ENCODE data around the gene CAPN5.

DNA sequence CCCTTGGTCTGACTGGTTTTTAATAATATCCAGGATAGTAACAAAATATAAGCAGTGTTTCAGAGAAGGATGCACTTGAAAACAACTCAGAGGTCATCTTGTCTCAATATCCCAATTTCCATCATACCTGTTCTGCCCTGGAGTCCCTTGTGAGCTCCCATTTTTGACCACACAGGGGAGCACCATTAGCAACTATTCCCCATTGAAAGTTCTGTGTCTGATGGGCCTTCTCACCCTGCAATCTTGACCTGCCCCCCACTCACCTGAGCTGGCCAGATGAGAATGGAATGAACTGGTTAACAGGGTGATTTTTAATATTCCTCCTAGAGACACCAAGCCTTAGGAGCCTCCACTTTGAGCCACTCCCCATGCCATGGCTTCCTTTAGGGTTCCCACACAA, 3.8 kb upstream of the CAPN5 start:
- TF ChIP-seq, protein P1, sequence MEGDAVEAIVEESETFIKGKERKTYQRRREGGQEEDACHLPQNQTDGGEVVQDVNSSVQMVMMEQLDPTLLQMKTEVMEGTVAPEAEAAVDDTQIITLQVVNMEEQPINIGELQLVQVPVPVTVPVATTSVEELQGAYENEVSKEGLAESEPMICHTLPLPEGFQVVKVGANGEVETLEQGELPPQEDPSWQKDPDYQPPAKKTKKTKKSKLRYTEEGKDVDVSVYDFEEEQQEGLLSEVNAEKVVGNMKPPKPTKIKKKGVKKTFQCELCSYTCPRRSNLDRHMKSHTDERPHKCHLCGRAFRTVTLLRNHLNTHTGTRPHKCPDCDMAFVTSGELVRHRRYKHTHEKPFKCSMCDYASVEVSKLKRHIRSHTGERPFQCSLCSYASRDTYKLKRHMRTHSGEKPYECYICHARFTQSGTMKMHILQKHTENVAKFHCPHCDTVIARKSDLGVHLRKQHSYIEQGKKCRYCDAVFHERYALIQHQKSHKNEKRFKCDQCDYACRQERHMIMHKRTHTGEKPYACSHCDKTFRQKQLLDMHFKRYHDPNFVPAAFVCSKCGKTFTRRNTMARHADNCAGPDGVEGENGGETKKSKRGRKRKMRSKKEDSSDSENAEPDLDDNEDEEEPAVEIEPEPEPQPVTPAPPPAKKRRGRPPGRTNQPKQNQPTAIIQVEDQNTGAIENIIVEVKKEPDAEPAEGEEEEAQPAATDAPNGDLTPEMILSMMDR (conservative IDR thresholded peaks at IDR 0.05; ENCODE audit: low read length), result peak; percentile 58
- no peak for TF ChIP-seq EZH2phosphoT487 (IDR thresholded peaks at IDR 0.05; ENCODE audit: borderline replicate concordance)
